Esophagus muscularis mucosa (tissue), 4 donors: ENCODE measurements around the gene ATXN10. TPM values are rescaled to one million over a fixed set of nuclear protein-coding genes. Genes with fewer than 3 reads are reported as not detected.

Experiments
- DNase-seq: peaks from one replicate; pipeline ENCODE4 v3.0.0-alpha.2; 2017; ENCODE audit errors: extremely low spot score
- H3K27ac ChIP-seq, 4 donors: fragments of 200-600 bp; sonication (generic); replicated peaks in 1 of 4; 1 replicate in 3 of 4; 2 replicates in 1 of 4; pipeline ENCODE4 v1.5.1; 2016 to 2019; ENCODE audit warnings: mild to moderate bottlenecking in 1 of 4
- H3K27me3 ChIP-seq, 4 donors: fragments of 200-600 bp; sonication (generic); one replicate each; pipeline versions ENCODE4 v1.5.1 to v1.6.0; 2016 to 2019
- H3K36me3 ChIP-seq, 4 donors: fragments of 200-600 bp; sonication (generic); one replicate each; pipeline ENCODE4 v1.5.1; 2016 to 2019
- H3K4me1 ChIP-seq, 4 donors: fragments of 200-600 bp; sonication (generic); one replicate each; pipeline ENCODE4 v1.5.1; 2016 to 2019
- H3K4me3 ChIP-seq, 4 donors: fragments of 200-600 bp; sonication (generic); 1 replicate in 2 of 4; 2 replicates in 2 of 4; pipeline ENCODE4 v1.5.1; 2016 to 2019; ENCODE audit warnings: mild to moderate bottlenecking in 4 of 4, moderate library complexity in 1 of 4
- H3K9me3 ChIP-seq, 4 donors: fragments of 200-600 bp; sonication (generic); 1 replicate in 3 of 4; 2 replicates in 1 of 4; pipeline ENCODE4 v1.5.1; 2016 to 2019
- EP300 ChIP-seq: sonication (generic); formaldehyde crosslinking; IDR thresholded peaks from one replicate; pipeline ENCODE4 v1.6.1; 2017; ENCODE audit warnings: antibody characterized with exemption
- POLR2A ChIP-seq: fragments of 450-650 bp; IDR thresholded peaks from one replicate; pipeline ENCODE4 v1.6.1; 2017; ENCODE audit warnings: antibody characterized with exemption, moderate library complexity, mild to moderate bottlenecking, low read depth
- POLR2AphosphoS5 ChIP-seq, 2 donors: sonication (generic); formaldehyde crosslinking; IDR thresholded peaks; one replicate each; pipeline ENCODE4 v1.6.1; 2017; ENCODE audit warnings: antibody characterized with exemption in 2 of 2
- WGBS: methylation state at CpG from one replicate; pipeline ENCODE4 v1.1.5; 2018; 5-methylcytosine and 5-hydroxymethylcytosine counted together
- intact Hi-C: fragments of 100-400 bp; cut with DNase I; formaldehyde crosslinking; loops from one replicate; pipeline ENCODE4 v1.15.1; 2023
- total RNA-seq, 4 donors: library from RNA; depleted of rRNA; stranded (reverse); fragments of >200 nt; gene quantifications; one replicate each; pipeline versions ENCODE4 v1.1.0 to v1.2.1, GENCODE V29; 2016
- TF ChIP-seq, protein P1 (sequence below), 3 experiments: fragments of 200-600 bp in 2 of 3; fragments of 450-650 bp in 1 of 3; sonication (generic) in 2 of 3; IDR thresholded peaks; one replicate each; pipeline ENCODE4 v1.5.1; 2017 to 2019; ENCODE audit warnings: antibody characterized with exemption in 3 of 3, mild to moderate bottlenecking in 2 of 3, moderate library complexity in 1 of 3

ATXN10 gene
- total RNA-seq, 4 donors from 2014 or later: 67.5 to 126 (median 91.2) TPM

- Histone ChIP-seq H3K4me1 (peaks cover 0 to 2% (median 1%) of the 10 kb centered on the region in 4 donors), H3K27me3 (peaks cover 0 to 64% (median 0%) of the 10 kb centered on the region in 4 donors), H3K4me3 (no peak overlapping the region), H3K27ac (no peak overlapping the region), H3K9me3 (no peaks in the 10 kb centered on the region), H3K36me3 (no peaks in the 10 kb centered on the region)
- WGBS: 91% methylated on average over 22 of the region's 22 CpGs
- no peak for TF ChIP-seq POLR2A
- TF ChIP-seq, protein P1, sequence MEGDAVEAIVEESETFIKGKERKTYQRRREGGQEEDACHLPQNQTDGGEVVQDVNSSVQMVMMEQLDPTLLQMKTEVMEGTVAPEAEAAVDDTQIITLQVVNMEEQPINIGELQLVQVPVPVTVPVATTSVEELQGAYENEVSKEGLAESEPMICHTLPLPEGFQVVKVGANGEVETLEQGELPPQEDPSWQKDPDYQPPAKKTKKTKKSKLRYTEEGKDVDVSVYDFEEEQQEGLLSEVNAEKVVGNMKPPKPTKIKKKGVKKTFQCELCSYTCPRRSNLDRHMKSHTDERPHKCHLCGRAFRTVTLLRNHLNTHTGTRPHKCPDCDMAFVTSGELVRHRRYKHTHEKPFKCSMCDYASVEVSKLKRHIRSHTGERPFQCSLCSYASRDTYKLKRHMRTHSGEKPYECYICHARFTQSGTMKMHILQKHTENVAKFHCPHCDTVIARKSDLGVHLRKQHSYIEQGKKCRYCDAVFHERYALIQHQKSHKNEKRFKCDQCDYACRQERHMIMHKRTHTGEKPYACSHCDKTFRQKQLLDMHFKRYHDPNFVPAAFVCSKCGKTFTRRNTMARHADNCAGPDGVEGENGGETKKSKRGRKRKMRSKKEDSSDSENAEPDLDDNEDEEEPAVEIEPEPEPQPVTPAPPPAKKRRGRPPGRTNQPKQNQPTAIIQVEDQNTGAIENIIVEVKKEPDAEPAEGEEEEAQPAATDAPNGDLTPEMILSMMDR (IDR thresholded peaks at IDR 0.05): no peak
- TF ChIP-seq EP300: no peak
- TF ChIP-seq POLR2AphosphoS5 (IDR thresholded peaks at IDR 0.05): no peak
- intact Hi-C loops: no loop called here
- no peak for DNase-seq
Measured at GRCh38 chr22:45627489-45628233, 44.0 kb upstream of the ATXN10 start.

DNA sequence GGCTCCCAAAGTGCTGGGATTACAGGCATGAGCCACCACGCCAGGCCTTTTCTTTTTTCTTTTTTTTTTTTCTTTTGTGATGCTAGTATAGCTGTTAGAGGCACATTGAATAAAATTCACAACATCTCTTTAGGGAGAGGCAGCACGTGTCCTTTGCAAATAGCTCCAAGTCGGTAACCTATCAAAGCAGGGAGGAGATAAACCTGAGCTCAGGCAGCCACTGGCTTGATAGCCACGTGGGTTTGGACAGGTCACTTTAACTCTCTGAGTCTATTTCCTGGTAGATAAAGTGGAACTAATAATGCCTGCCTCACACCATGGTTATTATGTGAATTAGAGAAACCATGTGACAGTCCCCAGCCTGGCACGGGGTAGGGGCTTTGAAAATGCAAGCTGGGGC is 43.1 kb upstream of the ATXN10 start:
- DNase-seq: no peak
- no peak overlapping the region for H3K4me3 ChIP-seq
- 68% methylated on average over 5 of the region's 5 CpGs for WGBS
- H3K27ac ChIP-seq: no peak overlapping the region
- intact Hi-C loops: no loop called here
- peaks cover 0 to 72% (median 0%) of the 10 kb centered on the region in 4 donors for H3K27me3 ChIP-seq
- H3K4me1 ChIP-seq: peaks cover 0 to 9% (median 7%) of the 10 kb centered on the region in 4 donors
- no peaks in the 10 kb centered on the region for H3K36me3 ChIP-seq
- TF ChIP-seq EP300 (no peak), POLR2AphosphoS5 (IDR thresholded peaks at IDR 0.05) (no peak), POLR2A (no peak)
- TF ChIP-seq, protein P1 (IDR thresholded peaks at IDR 0.05): no peak
- H3K9me3 ChIP-seq: no peaks in the 10 kb centered on the region

GRCh38 chr22:45629469-45630089 is 42.1 kb upstream of the ATXN10 start:
- Histone ChIP-seq H3K27ac (no peak overlapping the region), H3K36me3 (no peaks in the 10 kb centered on the region), H3K4me1 (peaks cover 0 to 9% (median 7%) of the 10 kb centered on the region in 4 donors), H3K4me3 (no peak overlapping the region), H3K27me3 (peaks cover 0 to 80% (median 0%) of the 10 kb centered on the region in 4 donors), H3K9me3 (no peaks in the 10 kb centered on the region)
- intact Hi-C loops: no loop called here
- WGBS: 70% methylated on average over 15 of the region's 15 CpGs
- no peak for DNase-seq
- TF ChIP-seq POLR2AphosphoS5 (IDR thresholded peaks at IDR 0.05) (no peak), EP300 (no peak), POLR2A (no peak)
- TF ChIP-seq, protein P1 (IDR thresholded peaks at IDR 0.05): no peak

DNA sequence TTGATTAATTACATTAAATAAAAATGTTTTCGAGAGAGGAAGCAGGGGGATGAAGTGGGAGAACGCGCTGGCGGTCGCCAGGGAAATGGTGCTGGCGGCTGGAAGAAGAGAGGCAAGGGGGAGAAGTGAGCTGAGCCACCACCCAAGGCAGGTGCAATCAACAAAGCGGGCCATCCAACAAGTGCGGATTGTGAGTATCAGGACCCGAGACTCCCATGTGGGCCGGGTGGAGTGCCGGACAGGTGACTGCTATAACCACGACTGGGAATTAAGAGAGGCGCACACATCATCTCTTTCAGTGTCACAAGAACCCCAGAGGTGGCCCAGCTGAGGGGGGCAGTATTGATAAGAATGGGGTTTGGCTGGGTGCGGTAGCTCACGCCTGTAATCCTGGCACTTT is 41.2 kb upstream of the ATXN10 start:
- Histone ChIP-seq H3K9me3 (no peaks in the 10 kb centered on the region), H3K27ac (no peak overlapping the region), H3K36me3 (no peaks in the 10 kb centered on the region), H3K4me3 (no peak overlapping the region), H3K27me3 (peaks cover 0 to 85% (median 0%) of the 10 kb centered on the region in 4 donors), H3K4me1 (peaks cover 0 to 9% (median 7%) of the 10 kb centered on the region in 4 donors)
- WGBS: 89% methylated on average over 15 of the region's 15 CpGs
- TF ChIP-seq EP300 (no peak), POLR2A (no peak), POLR2AphosphoS5 (IDR thresholded peaks at IDR 0.05) (no peak)
- TF ChIP-seq, protein P1 (IDR thresholded peaks at IDR 0.05): no peak
- intact Hi-C loops: no loop called here
- DNase-seq: no peak
